GM19324 (cell line): ENCODE results near the gene OLFML3.
"Not testable (repeated sequence)": the region's sequence is repeated elsewhere in the genome, so short reads cannot be mapped to it uniquely, and the experiment has no call there.

Experiments used
- ATAC-seq: cut with Tn5 transposase; IDR thresholded peaks from one replicate; pipeline ENCODE4 v1.9.1; 2021; ENCODE audit warnings: mild to moderate bottlenecking, moderate library complexity; ENCODE audit not compliant: unreplicated experiment, low FRiP score

The OLFML3 gene

DNA sequence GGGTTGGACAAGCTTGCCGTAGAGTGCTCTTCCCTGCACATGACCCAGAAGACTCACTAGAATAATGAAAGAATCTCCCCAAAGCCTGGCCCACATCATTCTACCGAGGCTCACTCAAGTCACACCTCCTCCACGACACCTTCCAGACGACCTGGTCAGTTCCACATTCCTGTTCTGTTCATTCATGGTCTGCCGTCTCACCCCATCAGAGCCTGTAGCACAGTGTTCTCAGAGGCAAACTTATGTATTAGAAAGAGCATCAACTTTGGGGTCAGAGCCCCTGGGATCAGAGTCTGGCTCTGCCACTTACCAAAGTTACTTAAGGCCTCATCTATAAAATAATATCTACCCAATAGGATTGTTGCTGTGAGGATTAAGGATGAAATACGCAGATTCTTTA, 7.5 kb downstream of the OLFML3 start:
- ATAC-seq = no peak

DNA sequence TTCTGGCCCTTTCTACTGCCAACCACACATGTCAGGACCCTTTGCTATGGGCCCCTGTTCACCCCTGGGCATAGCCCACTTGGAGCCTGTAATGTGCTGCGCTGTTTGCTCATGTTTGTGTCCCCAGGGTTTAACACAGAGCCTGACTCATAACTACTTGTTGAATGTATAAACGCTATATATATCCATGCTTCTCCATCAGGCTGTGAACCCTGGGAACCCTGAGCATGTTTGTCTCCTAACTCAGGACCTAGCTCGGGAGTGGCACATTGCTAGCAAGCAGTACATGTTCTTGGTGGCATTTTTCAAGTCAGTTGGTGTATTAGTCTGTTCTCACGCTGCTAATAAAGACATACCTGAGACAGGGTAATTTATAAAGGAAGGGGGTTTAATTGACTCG, 8.0 kb downstream of the OLFML3 start:
- no peak for ATAC-seq

DNA sequence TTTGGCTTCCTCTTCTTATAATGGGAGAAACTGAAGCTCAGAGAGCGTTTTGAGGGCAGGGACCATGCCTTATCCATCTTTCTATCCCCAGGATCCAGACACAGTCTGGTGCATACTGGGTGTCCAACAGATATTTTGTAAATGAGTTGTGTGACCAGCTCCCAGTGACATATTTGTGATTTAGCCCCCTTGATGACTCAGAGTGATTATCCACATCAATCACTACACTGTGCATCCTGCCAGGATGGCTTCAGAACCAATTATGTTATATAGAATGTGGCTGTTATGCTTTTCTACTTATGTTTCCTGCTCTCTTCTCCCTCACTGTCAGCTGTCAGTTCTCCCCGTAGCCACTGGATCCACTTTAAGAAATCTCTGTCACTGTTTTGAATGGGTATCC, 11.3 kb downstream of the OLFML3 start:
- ATAC-seq = no peak

DNA sequence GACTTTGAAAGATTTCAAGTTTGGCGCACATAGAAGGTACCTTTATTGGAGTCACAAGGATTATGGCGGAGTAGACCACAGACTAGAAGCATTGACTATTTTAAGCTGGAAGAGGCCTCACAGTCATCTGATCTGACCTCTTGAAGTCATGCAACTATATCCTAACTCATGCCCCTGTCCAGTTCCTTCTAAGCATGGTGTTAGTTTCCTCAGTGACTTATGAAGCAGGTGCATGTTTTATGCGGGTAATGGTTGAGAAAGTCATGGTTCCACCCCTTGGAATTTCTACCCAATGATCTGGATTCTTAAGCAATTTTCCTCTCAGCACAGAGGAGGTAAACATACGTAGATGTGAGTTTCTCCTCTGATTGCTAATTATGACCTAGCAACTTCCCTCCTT, 11.7 kb downstream of the OLFML3 start:
- no peak for ATAC-seq

DNA sequence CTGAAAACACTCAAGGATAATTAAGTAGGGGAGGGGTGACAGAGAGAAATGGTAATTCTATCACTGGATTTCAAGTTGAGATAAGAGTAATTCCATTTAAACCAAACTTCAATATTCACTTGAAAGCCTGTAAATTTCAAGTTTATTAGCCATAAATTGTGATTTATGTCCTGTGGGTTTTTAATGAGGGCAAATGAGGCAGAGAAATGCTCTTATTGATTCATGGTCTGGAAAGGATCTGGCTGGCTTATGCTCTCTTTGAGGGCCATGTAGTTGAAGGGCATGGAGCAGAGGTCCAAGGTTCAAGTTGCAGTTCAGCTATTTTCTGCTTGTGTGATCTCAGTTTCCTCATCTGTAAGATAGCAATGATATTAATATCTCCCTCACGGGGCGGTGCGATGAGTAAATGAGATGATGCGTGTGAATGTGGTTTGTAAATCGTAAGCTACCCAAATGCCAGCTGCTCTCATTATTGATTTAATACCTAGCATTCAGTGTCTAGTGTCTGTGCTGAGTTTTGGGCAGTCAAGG, 12.3 kb downstream of the OLFML3 start:
- ATAC-seq = no peak

DNA sequence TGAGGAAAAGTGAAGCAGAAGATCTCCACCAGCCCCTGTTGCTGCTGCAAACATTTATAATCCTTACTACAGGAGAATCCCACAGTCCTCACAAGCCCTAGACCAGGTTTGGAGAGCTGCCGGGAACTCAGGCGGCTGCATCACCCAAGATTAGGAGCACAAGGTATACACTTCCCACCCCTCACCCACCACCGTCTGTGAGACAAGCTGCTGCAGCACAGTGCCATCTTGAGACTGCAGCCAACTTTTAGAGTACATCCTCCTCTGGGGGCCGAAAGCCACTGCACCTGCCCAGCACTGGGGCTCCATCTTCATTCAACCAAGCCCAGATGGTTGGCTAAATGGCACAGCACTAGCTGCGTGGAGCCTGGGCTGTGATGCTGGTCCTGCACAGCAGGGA, 13.8 kb downstream of the OLFML3 start:
- no peak for ATAC-seq

DNA sequence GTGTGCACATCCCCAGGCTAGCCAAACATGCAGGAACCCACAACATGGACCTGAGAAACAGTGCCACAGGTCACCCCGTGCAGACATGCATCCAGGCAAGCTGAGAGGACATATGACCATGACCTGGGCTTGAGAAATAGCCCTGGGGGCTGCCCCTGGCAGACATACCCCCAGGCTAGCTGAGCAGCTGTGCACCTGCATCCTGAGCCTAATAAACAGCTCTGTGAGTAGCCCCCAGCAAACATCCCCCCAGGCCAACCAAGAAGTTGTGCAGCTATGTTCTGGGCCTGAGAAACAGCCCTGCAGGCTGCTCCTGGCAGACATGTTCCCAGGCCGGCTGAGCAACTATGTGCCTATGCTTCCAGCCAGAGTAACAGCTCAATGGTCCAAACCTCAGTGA, 14.5 kb downstream of the OLFML3 start:
- no peak for ATAC-seq

DNA sequence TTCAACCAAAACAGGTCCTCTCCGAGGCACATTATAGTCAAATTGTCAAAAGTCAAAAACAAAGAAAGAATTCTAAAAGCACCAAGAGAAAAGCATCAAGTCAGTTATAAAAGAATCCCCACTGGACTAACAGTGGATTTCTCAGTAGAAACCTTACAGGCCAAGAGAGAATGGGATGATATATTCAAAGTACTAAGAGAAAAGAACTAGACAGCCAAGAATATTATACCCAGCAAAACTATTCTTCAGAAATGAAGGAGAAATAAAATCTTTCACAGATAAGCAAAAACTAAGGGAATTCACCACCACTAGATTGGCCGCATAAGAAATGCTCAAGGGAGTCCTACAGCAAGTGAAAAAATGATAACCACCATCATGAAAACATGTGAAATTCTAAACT, 16.1 kb downstream of the OLFML3 start:
- ATAC-seq = no peak

DNA sequence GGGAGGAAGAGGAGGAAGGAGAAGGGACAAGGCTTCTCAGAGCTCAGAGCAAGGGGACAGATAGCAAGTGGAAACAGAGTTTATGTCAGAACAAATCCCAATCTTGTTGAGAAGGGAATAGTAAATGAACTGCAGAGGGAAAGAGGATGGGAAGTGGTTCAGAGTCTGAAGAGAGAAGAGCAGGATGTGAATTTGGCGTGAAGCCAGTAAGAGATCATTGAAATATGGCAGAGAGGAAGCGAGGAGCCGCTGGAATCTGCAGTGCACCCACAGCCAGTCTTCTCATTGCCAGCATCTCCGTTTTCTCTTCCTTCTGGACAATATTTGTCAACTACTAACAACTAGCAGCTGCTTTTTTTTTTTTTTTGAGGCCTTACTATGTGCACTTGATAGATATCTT, 19.1 kb downstream of the OLFML3 start:
- no peak for ATAC-seq

DNA sequence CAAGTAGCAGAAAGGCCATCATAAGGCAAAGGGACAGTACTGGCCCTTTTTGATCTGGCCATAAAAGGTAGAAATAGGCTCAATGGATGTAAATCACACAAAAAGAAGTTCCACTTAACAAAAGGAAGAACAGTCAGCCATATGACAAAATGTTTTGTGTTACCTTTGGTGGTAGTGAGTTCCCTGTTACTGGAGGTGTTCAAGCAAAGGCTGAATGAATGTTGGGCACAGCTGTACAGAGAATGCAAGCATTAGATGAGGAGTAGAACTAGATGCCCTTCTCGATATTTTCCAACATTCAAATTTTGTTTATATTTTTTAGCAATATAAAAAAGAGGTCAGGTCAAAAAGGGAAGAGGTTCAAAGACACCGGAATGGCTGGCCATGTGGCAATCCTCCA, 20.0 kb downstream of the OLFML3 start:
- no peak for ATAC-seq

DNA sequence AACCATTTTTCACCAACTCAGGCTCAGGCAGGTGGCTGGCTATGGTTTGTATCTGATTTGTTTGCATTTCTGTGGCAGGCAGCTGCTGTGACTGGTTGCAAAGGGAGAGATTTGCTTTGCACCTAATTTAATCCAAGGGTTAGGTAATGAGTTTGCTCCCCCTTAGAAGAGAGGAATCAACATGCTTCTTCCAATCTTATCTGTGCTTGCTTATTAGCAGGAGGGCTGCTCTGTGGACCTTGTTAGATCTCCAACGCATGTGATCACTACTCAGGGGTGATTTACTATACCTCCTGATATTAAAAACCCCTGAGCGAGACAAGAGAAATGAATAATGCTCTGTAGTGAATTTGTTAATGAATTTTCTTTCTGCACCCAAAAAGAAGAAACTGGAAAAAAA, 20.5 kb downstream of the OLFML3 start:
- ATAC-seq = no peak

DNA sequence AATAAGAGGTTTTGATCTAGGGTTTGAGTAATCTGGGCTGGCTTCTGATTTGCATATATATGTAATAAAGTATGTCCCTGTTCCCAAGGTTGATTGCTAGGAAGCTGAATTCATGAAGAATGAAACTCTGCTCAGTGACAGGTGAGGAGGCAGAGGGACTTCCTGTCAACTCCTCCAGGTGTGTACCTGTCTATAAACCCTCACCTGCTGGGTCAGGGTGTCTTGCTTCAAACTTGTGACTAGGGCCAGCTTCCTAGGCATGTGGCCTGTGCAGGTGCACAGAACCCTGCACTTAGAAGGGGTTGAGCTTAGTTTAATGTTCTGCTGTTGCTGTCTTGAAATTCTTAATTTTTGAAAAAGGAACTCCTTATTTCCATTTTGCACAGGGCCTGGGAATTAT, 21.1 kb downstream of the OLFML3 start:
- ATAC-seq = no peak

DNA sequence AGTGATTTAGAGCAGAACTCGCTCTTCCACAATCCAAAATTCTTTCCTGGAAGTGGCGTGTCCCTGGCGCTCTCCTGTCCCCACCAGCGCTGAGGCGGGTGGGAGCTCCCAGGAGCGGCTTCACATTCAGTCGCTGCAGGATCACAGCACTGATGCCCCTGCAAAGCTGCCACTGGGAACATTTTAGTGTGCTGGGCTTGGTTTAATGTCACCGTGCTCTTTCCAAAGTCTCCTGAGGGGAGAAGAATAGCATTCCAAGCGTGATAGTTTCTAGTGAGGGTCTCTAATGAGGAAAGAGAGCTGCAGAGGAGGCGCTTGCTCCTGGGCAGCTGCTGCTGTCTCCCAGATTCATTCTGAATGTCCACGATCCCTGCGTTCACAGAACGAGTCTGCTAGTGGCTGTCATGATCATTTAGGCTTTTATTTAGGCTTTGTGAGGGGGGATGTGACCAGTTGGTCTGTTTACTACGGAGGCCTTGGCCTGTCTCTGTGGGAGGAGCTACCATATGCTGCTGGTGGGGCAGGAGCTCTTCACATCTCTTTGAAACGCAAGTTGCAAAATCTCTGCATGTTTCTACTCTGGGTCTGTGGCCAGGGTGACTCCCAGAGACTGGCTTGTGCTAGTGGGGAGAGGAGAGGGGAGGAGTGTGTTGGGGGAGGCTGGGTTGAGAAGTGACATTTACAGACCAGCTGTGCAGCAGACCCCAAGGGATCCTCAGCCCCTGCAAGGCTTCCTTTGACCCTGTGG, 23.4 kb downstream of the OLFML3 start:
- ATAC-seq = no peak

DNA sequence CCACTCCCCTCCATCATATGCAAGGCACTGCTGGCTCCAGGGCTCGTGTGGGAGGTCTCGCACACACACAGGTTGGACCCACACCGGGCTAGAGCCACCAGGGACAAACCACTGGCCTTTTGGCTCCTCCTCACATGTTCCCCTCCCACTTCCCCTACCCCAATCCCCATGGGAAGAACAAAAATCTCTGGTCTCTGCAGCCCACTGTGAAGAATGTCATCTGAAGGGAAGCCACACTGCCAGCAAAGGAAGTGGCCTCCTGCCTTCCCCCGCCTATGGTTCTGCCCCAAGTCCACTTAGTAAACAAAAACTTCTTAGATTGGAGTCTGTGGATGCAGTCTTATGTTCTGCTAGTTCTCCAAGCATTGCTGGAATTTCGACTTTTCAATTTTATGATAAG, 24.2 kb downstream of the OLFML3 start:
- no peak for ATAC-seq

DNA sequence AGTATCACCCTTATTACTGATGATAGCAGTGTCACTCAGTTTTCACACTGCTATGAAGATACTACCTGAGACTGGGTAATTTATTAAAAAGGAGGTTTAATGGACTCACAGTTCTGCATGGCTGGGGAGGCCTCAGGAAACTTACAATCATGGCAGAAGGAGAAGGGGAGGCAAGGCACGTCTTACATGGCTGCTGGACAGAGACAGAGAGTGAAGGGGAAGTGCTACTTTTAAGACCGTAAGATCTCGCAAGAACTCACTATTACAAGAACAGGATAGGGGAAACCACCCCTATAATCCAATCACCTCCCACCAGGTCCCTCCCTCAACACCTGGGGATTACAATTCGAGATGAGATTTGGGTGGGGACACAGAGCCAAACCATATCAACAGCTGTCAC, 27.6 kb downstream of the OLFML3 start:
- not testable (repeated sequence) for ATAC-seq

DNA sequence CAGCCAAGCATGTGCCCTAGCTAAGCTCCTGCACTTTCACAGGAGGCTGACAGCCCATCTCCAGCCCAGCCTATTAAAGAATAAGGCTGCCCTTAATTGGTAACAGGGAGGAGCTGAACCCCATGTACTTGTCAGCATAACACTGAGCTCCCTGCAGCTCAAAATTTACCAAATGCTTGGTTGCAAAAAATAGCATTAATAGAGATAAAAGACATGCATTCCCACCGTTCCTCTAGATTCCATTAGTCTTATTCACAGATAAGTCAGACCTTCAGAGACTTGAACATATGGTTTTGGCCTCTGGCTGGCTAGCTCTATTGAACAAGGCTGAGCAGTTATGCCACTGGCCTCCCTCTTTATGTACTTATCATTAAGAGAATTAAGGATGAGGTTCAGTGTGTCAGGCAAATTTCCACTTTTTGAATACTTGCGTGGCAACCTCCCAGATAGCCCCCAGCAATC, 29.2 kb downstream of the OLFML3 start:
- no peak for ATAC-seq

DNA sequence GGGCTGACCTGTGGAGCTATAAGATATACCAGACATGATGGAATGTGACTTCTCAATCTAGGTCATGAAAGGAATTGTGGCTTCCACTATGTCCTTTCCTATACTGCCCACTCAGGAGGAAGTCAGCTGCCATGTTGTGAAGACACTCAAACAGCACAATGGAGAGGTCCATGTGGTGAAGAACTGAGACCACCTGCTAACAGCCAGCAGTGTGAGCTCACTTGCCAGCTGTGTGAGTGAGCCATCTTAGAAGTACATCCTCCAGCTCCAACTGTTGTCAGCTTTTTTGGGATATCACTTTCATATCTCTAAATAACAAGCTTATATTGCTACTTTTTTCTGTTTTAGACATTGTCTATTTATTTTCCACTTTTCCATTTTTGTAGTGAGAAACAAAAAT, 29.7 kb downstream of the OLFML3 start:
- ATAC-seq = no peak

DNA sequence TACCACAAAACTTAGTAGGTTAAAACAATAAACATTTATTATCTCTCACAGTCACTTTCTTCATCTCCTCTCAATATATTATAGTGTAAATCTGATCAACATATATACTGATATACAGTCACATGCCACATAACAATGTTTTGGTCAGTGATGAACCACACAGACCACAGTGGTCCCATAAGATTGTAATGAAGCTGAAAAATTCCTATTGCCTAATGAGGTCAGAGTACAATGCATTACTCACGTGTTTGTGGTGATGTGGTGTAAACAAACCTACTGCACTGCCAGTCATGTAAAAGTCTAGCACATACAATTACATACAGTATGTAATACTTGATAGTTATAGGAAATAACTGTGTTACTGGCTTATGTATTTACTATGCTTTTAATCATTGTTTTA, 30.1 kb downstream of the OLFML3 start:
- ATAC-seq = no peak

DNA sequence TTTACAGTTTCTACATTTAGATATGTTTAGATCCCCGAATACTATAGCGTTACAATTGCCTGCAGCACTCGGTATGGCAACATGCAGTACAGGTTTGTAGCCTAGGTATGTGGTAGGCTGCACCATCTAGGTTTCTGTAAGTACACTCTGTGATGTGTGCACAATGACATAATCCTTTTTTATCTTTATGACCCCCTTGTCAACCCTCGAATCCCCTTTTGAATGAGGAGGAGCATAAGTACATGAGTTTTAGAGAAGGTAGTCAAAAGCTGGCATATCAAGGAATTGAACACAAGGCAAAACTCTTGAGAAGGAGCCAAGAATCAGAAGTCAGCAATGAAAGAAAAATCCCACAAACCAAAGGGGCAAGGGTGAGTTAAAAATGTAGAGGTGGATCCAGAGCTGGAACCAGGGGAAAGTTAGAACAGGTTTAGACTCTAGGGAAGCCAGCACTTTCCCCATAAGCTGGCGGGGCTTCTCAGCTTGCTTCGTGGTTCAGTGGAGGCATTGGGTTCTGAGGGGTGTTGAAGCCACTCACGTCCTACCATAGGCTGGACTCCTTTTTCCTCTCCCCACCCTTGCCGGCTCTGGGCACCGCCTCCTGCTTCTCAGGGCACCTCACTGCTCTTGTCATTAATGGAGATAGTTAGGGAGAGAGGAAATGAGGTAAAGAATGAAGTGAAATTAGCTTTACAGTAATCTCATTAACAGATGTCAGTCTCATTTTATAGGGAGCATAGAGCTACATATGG, 31.3 kb downstream of the OLFML3 start:
- no peak for ATAC-seq

DNA sequence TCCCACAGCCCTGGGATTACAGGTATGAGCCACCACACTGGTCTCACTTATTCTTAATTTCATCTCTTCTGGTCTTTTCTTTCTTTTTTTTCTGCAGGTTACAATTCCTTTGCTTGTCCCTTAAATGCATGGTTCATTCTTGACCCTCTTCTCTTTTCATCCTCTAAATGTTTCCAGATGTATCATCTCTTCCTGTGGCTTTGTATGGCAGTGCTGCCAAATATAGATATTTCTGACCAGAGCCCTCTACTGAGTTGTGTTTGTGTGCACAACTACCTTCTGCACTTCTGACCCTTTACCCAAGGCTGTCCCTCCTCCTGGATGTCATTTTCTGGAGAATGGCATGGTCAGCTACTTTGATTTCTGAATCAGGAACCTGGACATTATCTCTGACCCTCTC, 32.5 kb downstream of the OLFML3 start:
- no peak for ATAC-seq

DNA sequence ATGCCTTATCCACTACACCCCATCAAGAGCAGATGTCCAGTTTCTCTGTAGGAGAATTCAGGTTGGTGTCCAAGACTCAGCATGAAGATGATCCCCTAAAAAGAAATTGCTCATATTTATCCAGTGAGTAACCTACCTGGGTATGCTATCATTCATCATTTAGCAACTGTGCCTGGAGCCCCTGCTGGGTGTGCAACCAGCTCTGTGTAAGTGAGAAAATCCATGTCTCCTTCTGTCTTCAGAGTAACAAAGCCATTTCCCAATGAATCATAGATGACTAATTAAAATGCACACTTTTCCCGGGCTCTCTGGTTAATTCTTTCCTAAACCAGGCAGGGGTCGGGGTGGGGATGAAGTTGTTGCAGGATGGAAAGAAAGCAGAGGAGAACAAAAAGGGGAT, 35.8 kb downstream of the OLFML3 start:
- no peak for ATAC-seq

DNA sequence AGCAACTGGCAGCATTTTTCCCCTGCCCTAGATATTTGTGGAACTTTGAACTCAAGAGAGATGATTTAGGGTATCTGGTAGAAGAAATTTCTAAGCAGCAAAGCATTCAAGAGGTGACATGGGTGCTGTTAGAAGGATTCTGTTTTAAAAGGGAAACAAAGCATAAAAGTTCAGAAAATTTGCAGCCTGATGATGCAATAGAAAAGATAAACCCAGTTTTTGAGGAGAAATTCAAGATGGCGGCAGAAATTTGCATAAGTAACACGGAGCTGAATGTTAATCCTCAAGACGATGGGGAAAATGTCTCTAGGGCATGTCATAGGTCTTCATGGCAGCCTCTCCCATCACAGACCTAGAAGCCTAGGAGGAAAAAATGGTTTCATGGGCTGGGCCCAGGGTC, 40.5 kb downstream of the OLFML3 start:
- ATAC-seq = not testable (repeated sequence)
